ENCODE results near the gene ANKRD40CL. TPM values are rescaled to one million over a fixed set of nuclear protein-coding genes. Genes with fewer than 3 reads are reported as not detected.
A peak's percentile ranks its signal among the peaks of the same experiment; 100 is the strongest.

ANKRD40CL gene
- total and polyA plus RNA-seq, 9 of the 15 experiments (the other 6 are each of a cell fraction or from before 2014, with no cell fraction given): not detected

DNA sequence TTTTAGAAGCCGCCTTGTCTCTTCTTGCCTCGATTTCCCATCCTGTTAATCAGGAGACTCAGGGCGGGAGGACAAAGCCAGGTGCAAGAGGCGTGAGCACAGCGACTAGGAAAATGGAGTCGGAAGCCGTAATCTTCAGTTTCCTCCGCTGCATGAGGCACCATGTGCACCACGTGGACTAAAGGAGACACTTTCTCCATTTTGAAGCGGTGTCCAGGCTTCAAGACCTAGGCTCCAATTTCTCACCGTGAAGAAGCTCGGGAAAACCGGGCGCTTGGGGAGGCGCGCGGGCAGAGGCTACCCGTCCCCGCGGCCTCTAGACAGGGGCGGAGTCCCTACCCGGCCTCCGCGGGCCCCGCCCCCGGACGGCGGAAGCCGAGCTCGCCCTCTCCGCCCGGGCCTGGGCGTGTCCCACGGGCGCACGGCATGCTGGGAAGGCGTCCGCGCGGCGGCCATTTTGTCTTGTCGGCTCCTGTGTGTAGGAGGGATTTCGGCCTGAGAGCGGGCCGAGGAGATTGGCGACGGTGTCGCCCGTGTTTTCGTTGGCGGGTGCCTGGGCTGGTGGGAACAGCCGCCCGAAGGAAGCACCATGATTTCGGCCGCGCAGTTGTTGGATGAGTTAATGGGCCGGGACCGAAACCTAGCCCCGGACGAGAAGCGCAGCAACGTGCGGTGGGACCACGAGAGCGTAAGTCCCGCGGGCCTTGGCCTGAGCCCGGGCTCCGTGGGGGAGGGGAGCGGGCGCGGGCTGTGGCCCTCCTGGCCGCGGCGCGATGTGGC is 48.0 kb downstream of the ANKRD40CL start, which contains the start of gene LUC7L3 (continued):
- TF ChIP-seq, protein P1, sequence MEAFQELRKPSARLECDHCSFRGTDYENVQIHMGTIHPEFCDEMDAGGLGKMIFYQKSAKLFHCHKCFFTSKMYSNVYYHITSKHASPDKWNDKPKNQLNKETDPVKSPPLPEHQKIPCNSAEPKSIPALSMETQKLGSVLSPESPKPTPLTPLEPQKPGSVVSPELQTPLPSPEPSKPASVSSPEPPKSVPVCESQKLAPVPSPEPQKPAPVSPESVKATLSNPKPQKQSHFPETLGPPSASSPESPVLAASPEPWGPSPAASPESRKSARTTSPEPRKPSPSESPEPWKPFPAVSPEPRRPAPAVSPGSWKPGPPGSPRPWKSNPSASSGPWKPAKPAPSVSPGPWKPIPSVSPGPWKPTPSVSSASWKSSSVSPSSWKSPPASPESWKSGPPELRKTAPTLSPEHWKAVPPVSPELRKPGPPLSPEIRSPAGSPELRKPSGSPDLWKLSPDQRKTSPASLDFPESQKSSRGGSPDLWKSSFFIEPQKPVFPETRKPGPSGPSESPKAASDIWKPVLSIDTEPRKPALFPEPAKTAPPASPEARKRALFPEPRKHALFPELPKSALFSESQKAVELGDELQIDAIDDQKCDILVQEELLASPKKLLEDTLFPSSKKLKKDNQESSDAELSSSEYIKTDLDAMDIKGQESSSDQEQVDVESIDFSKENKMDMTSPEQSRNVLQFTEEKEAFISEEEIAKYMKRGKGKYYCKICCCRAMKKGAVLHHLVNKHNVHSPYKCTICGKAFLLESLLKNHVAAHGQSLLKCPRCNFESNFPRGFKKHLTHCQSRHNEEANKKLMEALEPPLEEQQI (IDR thresholded peaks at IDR 0.05): no peak
- TF ChIP-seq KDM2B (CRISPR knock-in tag; IDR thresholded peaks at IDR 0.05) (no peak), ZNF24 (IDR thresholded peaks at IDR 0.05) (peak; percentile 4; the same call in 1 of the 2 replicates), GATAD2B (IDR thresholded peaks at IDR 0.05; ENCODE audit: borderline replicate concordance) (no peak), HDAC6 (IDR thresholded peaks at IDR 0.05; ENCODE audit: low read depth, low read length) (no peak), ZBTB1 (CRISPR knock-in tag; IDR thresholded peaks at IDR 0.05; ENCODE audit: borderline replicate concordance, low read depth) (peak; percentile 39; the same call in 1 of the 2 replicates), CC2D1A (IDR thresholded peaks at IDR 0.05) (0 out of 2 replicates have a peak, but pooled peaks have one; percentile 27), ELF4 (CRISPR knock-in tag; IDR thresholded peaks at IDR 0.05) (peak; percentile 25; the same call in 1 of the 2 replicates), HEY1 (CRISPR knock-in tag; IDR thresholded peaks at IDR 0.05; ENCODE audit: borderline replicate concordance) (no peak), CXXC5 (CRISPR knock-in tag; IDR thresholded peaks at IDR 0.05) (peak; percentile 85), FOXM1 (IDR thresholded peaks at IDR 0.05; ENCODE audit: low read depth) (no peak), FOXM1 (CRISPR knock-in tag; IDR thresholded peaks at IDR 0.05; ENCODE audit: low read depth) (no peak), POLR3A (IDR thresholded peaks at IDR 0.05; ENCODE audit: borderline replicate concordance, extremely low read depth, insufficient read depth, insufficient read length) (no peak), MTA3 (IDR thresholded peaks at IDR 0.05; ENCODE audit: borderline replicate concordance) (peak; percentile 83), PHF21A (IDR thresholded peaks at IDR 0.05; ENCODE audit: borderline replicate concordance, low read depth) (no peak; the same call in 1 of the 2 replicates)
- TF ChIP-seq, protein P2, sequence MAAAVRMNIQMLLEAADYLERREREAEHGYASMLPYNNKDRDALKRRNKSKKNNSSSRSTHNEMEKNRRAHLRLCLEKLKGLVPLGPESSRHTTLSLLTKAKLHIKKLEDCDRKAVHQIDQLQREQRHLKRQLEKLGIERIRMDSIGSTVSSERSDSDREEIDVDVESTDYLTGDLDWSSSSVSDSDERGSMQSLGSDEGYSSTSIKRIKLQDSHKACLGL (CRISPR knock-in tag; IDR thresholded peaks at IDR 0.05; ENCODE audit: borderline replicate concordance, poor library complexity, severe bottlenecking): peak; percentile 56
- TF ChIP-seq, protein P3, sequence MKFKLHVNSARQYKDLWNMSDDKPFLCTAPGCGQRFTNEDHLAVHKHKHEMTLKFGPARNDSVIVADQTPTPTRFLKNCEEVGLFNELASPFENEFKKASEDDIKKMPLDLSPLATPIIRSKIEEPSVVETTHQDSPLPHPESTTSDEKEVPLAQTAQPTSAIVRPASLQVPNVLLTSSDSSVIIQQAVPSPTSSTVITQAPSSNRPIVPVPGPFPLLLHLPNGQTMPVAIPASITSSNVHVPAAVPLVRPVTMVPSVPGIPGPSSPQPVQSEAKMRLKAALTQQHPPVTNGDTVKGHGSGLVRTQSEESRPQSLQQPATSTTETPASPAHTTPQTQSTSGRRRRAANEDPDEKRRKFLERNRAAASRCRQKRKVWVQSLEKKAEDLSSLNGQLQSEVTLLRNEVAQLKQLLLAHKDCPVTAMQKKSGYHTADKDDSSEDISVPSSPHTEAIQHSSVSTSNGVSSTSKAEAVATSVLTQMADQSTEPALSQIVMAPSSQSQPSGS (CRISPR knock-in tag; IDR thresholded peaks at IDR 0.05): no peak; the same call in 1 of the 2 replicates
- TF ChIP-seq, protein P4, sequence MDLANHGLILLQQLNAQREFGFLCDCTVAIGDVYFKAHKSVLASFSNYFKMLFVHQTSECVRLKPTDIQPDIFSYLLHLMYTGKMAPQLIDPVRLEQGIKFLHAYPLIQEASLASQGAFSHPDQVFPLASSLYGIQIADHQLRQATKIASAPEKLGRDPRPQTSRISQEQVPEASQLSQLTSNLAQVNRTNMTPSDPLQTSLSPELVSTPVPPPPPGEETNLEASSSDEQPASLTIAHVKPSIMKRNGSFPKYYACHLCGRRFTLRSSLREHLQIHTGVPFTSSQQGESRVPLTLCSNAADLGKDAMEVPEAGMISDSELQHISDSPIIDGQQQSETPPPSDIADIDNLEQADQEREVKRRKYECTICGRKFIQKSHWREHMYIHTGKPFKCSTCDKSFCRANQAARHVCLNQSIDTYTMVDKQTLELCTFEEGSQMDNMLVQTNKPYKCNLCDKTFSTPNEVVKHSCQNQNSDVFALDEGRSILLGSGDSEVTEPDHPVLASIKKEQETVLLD (IDR thresholded peaks at IDR 0.05): no peak
- TF ChIP-seq, protein P5, sequence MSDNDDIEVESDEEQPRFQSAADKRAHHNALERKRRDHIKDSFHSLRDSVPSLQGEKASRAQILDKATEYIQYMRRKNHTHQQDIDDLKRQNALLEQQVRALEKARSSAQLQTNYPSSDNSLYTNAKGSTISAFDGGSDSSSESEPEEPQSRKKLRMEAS (CRISPR knock-in tag; IDR thresholded peaks at IDR 0.05): peak; percentile 90
- TF ChIP-seq, protein P6, sequence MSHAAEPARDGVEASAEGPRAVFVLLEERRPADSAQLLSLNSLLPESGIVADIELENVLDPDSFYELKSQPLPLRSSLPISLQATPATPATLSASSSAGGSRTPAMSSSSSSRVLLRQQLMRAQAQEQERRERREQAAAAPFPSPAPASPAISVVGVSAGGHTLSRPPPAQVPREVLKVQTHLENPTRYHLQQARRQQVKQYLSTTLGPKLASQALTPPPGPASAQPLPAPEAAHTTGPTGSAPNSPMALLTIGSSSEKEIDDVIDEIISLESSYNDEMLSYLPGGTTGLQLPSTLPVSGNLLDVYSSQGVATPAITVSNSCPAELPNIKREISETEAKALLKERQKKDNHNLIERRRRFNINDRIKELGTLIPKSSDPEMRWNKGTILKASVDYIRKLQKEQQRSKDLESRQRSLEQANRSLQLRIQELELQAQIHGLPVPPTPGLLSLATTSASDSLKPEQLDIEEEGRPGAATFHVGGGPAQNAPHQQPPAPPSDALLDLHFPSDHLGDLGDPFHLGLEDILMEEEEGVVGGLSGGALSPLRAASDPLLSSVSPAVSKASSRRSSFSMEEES (CRISPR knock-in tag; IDR thresholded peaks at IDR 0.05): no peak

Data from K562 (cell line).